GM10847 (cell line): ENCODE results near the gene KCNAB1.

Experiments
- POLR2A ChIP-seq: IDR thresholded peaks from 2 replicates; pipeline ENCODE4 v1.6.1; 2011; ENCODE audit not compliant: insufficient read length; ENCODE audit errors: extremely low read depth

The KCNAB1 gene

DNA sequence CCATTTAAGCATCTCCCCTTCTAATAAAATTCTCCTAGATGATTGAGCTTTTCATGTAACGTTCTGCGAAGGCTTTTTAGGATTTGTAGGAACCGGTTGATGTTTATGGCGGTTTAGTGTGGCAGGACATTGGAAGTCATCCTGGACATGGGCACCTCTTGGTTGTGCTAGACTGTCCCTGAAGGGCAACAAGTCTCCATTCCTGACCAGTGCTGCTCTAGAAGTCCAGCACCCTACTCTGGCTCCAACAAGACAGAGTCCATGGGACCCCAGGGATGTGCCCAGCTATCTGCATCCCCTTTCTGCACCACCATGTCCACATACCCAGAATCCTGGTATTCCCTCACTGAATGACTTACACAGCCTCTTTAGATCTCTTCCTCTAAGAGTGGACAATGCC is 46.4 kb downstream of the KCNAB1 start:
- TF ChIP-seq POLR2A = no peak

DNA sequence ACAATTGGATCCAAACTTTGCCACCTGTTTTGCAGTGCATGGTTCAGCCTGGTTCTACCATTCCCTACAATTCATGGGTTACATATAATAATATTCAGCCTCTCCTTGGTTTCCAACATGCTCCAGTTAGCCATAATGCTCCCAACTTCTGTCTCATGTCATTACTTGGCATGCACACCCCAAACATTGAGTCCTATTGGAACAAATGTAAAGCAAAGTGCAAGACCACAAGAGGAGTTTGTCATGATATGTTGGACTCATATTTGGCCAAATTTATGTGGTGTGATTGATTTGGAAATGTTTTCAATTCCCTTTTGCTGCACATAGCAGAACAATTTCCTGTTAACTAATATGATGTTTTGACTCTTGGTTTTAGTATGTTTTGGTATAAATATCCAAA is 50.2 kb downstream of the KCNAB1 start:
- TF ChIP-seq POLR2A = no peak

DNA sequence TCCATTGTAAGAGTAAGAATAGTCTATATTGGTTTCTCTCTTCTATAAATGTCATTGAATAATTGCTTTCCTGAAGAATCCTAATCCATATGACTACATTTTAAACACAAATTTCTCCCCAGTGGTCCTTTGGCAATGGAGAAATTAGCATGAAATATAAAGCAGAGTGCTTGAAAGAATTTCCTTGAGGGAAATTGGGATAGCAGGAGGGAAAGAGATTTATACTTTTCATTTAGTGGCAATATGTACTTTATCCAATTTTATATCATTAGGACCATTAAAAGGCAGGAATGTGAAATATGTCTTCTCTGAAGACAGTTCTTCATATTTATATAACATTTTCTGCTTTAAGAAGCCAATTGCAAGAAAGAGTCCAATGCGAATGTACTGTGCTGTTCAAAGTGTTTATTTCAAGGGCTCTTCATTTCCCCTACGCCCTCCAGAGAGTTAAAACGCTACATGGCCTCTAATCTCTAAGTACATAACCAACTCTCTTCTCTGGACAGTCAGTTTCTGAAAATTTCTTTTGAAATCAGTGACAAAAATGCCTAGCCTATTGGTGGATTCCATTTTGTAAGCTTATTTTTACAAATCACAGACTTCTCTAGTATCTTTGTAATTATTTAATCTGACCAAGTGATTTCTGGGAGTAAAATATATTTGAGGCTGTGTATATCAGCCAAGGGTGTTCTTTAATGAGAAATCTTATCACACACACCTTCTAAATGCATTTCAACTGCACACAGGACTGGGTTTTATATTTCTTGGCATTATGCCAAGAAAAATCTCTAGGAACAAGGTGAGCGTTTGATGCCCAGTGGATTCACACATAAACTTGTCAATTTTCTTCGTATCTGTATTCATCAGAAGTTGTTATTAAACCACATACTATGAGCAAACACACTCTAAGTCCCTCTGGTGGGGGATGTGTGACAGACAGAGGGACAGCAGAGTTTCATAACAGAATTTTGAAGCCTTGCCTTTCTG is 51.2 kb downstream of the KCNAB1 start:
- TF ChIP-seq POLR2A = no peak

- no peak for TF ChIP-seq POLR2A
These were observed 52.2 kb downstream of the KCNAB1 start for GRCh38 chr3:156172536-156172935.

DNA sequence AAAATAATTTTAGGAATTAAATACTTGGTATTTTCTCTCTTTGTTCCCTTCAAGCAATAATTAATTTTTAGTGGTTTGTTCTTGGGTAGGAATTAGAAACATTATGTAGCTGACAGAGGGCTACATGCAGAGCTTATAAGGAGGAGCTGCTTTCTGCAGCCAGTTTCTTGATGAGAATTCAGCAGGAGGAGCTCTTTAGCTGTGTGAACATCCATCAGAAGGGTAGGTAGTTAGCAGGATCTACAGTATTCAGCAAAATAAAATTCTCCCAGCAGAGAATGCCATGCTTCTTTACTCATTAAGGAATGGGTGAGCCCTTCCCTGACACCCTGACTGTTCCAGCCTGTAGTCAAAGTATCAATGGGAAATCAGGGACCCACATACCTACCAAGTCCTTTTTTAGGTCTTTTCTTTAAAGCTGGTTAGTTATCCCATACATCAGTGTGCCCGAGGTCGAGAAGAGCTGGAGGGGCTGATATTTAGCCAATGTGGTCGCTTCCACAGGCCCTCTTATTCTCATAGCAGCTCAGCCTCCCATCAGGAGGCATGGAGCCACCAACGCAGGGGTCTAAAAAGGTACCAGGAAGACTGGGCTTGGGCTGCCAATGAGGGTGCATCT is 54.0 kb downstream of the KCNAB1 start:
- no peak for TF ChIP-seq POLR2A

DNA sequence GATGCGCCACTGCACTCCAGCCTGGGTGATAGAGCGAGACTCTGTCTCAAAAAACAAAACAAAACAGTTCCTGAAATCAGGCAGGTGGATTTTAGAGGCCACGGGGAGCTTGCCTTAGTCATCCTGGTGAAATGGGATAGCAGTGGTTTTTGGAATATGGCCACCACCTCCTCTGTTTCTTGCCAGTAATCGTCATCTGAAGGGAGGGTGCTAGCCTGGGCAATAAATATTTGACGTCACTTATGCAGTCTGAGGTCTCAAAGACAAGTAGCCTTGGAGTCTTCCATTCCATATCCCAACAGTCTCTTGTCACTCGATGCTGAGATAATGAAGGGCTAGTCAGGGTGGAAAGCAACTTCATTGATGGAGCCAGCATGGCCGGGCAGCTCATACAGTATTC is 55.2 kb downstream of the KCNAB1 start:
- no peak for TF ChIP-seq POLR2A

DNA sequence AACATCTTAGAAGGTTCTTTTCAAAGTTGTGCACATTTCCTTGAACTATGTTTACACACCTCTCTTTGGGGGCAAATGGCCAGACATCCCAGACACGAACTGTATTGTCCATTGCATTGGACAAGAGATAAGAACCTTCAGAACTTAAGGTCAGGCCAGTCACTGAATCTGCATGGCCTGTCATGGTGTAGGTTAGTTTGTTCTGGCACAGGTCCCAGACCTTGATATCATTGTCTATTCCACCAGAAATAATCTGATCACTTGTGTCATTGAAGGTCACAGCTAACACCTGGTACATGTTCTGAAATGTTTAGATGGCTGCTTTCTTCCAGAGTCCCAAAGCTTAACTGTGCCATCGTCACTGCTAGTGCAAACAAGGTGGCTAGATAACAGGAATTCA is 55.7 kb downstream of the KCNAB1 start:
- no peak for TF ChIP-seq POLR2A

DNA sequence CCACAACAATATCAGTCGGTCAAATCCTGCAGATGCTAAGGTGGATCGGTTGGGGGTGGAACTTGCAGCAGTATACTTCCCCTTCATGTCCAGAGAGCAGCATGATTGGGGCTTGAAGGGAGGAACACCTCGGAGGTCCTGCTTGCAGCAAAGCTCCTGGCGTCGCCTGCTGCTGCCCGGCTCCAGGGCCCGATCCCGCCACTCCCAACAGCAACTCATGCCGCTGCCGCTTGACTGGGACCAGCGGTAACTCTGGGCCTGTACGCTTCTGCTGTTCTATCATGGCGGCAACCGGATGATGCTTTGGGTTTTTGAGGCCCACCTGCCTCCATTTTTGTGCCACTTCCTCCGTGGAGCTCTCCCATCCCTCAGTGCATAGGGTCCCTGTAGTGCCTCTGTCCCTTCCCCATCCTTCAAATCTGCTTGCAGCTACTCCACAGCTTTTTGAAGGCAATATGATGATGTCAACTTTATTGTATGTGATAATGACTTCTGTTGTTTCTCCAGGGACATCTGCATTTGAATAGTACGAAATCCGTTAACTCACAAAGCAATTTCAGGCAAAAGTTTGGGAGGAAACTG is 56.3 kb downstream of the KCNAB1 start:
- TF ChIP-seq POLR2A = no peak

DNA sequence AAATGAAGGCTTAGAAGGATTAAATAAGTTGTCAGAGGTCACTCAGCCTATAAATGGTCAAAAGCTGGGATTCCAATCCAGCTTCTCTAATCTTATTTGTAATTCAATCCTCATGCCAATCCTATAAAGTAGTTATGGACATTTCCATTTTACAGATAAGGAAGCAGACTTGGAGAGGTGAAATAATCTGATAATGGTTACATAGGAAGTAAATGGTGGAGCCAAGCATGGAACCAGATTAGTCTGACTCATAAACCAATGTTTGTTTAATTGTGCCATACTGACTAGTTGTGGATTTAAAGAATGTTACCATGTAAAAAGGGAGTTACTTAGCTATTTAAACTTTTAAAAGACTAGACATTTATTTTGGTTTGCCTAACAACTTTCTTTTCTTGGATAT is 59.7 kb downstream of the KCNAB1 start:
- TF ChIP-seq POLR2A = no peak

GRCh38 chr3:156181509-156181908 is 61.1 kb downstream of the KCNAB1 start:
- no peak for TF ChIP-seq POLR2A

GRCh38 chr3:156183396-156183795 is 63.0 kb downstream of the KCNAB1 start:
- TF ChIP-seq POLR2A = no peak

- no peak for TF ChIP-seq POLR2A
These were observed 63.8 kb downstream of the KCNAB1 start for GRCh38 chr3:156184156-156184555.

- no peak for TF ChIP-seq POLR2A
These were observed 66.9 kb downstream of the KCNAB1 start for GRCh38 chr3:156187146-156187769.

GRCh38 chr3:156188757-156189156 is 68.4 kb downstream of the KCNAB1 start:
- TF ChIP-seq POLR2A = no peak

GRCh38 chr3:156189927-156190326 is 69.5 kb downstream of the KCNAB1 start:
- TF ChIP-seq POLR2A = no peak
